Retinal pigment epithelial cell (primary cell): ENCODE measurements around the gene EFHD2.
"Not testable (repeated sequence)": the region's sequence is repeated elsewhere in the genome, so short reads cannot be mapped to it uniquely, and the experiment has no call there.

Source experiments
- DNase-seq: peaks from one replicate; pipeline ENCODE4 v3.0.0-alpha.2; 2010; ENCODE audit warnings: low read depth
- H3K4me3 ChIP-seq: 2 replicates; pipeline ENCODE4 v1.5.1; 2011; ENCODE audit warnings: mild to moderate bottlenecking, low read length, control low read depth, moderate library complexity
- TF ChIP-seq, protein P1 (sequence below): conservative IDR thresholded peaks from 2 replicates; pipeline ENCODE4 v1.5.1; 2011; ENCODE audit warnings: low read depth, low read length, control low read depth, inconsistent platforms

The EFHD2 gene

DNA sequence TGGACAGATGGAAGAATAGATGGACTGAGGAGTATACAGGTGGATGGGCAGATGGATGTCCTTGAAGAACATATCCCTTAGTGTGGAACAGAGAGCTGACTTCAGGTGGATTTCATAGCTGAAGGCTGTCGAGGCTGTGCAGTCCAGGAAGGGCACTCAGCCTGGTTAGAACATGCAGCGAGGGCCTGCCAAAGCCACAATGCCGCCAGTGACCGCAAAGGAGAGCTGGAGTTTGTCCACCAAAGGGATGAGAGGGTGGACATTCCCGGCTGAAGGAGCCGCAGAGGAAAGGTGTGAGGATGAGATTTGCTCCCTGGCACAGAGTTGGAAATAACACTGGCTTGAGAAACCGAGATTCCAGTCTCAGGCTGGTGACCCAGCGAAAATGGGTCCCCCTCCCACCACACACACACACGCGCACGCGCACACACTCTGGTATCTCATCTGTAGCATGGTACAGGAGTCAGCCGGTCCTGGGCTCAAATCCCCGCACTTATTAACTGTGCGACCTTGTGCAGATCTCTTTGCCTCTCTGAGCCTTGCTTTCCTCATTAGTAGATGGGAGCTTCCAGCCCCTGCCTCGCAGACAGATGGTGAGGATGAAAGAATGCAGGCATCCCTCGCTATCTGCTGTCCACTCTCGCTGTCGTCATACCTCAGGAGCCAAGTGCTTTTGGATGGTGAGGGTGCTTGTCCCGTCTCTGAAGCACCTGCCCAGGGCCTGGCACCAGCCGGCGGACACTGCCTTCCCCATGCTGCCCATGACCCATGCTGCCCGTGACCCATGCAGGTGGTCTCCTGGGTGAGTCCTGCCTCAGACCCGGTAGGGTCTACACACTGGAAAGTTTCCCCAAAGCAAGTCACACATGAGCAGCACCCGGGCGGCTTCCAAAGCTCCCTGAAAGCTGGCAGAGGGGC is 26.8 kb upstream of the EFHD2 start:
- TF ChIP-seq, protein P1, sequence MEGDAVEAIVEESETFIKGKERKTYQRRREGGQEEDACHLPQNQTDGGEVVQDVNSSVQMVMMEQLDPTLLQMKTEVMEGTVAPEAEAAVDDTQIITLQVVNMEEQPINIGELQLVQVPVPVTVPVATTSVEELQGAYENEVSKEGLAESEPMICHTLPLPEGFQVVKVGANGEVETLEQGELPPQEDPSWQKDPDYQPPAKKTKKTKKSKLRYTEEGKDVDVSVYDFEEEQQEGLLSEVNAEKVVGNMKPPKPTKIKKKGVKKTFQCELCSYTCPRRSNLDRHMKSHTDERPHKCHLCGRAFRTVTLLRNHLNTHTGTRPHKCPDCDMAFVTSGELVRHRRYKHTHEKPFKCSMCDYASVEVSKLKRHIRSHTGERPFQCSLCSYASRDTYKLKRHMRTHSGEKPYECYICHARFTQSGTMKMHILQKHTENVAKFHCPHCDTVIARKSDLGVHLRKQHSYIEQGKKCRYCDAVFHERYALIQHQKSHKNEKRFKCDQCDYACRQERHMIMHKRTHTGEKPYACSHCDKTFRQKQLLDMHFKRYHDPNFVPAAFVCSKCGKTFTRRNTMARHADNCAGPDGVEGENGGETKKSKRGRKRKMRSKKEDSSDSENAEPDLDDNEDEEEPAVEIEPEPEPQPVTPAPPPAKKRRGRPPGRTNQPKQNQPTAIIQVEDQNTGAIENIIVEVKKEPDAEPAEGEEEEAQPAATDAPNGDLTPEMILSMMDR: no peak
- no peak overlapping the region for H3K4me3 ChIP-seq

DNA sequence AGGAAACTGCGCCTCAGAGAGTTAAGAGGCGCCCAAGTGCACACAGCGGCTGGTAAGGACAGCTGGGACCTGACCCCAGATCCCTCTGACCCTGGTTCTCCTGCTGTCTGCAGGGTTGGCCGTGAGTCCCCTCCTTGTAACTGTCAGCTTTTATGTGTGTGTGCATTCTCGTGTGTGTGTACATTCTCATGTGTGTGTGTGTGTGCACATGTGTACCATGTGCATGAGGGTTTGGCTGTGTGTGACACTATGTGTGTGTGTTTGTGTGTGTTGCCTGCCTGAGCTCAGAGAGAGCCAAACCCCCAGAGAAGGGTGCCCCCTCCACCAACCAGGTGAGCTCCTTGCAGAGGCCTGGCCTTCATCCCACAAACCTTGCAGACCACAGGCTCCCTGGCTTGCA is 25.9 kb upstream of the EFHD2 start:
- DNase-seq: no peak
- H3K4me3 ChIP-seq: no peak overlapping the region
- TF ChIP-seq, protein P1: no peak

More for the DNA sequence above, 26.8 kb upstream of the EFHD2 start:
- DNase-seq: no peak

DNA sequence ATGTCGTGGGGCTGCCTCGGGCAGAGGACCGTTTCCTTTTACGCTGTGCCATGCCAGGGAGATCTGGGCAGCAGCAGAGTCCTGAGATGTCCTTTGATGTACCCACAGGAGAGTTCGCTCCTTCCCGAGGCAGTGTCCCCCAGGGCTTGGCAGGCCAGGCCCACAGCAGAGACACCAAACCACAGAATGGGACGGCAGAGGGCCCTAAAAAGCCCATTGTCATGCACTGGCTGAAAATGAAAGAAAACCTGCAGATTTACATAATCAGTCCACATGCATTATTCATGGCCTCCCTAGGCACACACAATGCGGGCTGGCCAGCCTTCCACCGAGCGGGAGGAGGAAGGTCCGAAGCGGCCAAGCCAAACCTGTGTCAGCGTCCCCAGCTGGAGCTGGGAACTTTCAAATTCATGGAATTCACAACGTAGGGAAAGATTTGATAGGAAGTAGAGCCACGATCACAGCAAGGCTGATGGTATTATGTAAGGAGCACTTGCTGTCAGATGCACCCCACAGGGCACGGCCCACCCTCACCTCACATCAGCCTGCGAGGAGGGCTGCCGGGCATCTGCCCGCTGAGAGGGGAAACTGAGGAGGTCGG is 25.3 kb upstream of the EFHD2 start:
- TF ChIP-seq, protein P1: no peak
- no peak for DNase-seq
- no peak overlapping the region for H3K4me3 ChIP-seq

DNA sequence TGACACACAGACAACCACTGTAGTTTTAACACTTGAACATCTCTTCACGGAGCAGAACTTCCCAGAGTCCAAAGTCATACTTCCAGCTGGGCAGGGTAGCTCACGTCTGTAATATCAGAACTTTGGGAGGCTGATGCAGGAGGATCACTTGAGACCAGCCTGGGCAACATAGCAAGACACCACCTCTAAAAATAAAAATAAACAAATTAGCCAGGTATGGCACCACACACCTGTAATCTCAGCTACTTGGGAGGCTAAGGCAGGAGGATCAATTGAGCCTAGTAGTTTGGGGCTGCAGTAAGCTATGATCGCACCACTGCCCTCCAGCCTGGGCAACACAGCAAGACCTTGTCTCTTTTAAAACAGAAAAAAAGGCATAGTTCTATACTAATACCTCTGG is 24.3 kb upstream of the EFHD2 start:
- no peak for DNase-seq
- H3K4me3 ChIP-seq: no peak overlapping the region
- TF ChIP-seq, protein P1: no peak

DNA sequence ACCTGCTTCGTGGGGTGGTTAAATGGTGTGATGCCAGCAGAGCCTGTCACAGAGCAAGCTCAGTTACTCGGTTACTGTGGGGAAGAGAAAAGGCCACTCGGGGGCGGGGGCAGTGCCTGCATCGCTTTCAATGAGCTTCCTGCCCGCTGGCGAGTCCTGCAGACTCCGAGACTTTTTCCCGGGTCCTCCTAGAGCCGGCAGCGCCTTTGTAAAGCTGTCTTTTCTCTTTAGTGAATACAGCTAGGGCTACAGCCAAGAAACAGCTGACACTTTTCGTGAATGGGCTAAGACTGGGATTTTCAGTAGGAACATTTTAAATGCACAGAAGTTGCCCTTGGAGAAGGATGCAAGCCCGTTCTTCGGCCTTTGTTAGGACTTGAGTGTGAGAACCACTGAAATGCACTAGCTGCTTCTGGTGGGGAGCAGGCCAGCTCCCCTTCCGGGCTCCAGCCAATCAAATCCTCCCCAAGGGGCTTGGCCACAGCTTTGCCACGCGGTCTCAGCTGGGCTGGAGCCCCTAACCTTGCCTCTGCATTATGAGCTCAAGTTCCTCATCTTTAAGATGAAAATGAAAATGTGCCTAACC is 23.4 kb upstream of the EFHD2 start:
- TF ChIP-seq, protein P1: no peak
- no peak for DNase-seq
- peak overlapping the region; percentile 18 for H3K4me3 ChIP-seq

DNA sequence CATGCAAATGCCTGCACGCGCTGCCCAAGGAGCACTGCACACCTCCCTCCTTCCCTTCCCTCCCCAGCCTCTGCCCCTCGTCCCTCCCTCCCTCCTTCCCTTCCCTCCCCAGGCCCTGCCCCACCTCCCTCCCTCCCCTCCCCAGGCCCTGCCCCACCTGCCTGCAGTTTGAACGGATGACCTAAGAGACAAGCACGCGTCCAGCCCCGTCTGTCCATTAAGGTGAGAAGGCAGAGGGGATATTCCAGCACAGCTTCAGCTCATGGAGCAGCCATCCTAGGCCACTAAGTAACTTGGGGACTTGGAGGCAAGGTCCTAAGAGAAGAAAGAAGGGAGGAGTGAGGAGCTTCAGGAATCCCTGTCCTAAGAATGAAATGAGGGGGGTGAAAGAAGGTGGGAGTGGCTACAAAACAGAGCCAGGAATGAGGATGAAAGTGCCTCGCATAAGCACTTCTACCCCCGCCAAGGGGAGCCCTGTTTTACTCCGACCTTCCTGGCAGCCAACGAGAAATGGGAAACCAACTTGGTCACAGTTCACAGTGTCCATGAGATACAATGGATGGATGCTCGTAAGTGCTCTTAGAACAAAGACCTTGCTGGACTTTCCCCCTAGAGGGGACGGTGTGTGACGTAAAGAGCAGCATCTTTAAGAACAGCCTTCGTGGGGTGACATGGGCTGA is 21.3 kb upstream of the EFHD2 start:
- TF ChIP-seq, protein P1: no peak
- no peak for DNase-seq
- no peak overlapping the region for H3K4me3 ChIP-seq

DNA sequence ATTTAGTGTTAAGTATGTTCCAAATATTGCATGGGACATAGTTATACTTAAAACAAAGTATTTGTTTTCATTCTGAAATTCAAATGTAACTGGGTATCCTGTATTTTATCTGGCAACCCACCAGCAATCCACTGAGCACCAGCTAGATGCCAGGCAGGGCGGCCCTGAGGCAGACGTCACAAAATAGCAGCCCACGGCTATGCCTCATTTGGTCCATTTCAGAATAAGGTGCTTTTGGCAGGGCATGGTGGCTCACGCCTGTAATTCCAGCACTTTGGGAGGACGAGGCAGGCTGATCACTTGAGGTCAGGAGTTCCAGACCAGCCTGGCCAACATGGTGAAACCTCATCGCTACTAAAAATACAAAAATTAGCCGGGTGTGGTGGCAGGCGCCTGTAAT is 19.9 kb upstream of the EFHD2 start:
- H3K4me3 ChIP-seq, DNase-seq: not testable (repeated sequence)
